Measurements from ENCODE around the gene ACTL6B. TPM values are rescaled to one million over a fixed set of nuclear protein-coding genes. Genes with fewer than 3 reads are reported as not detected.
A peak's percentile ranks its signal among the peaks of the same experiment; 100 is the strongest.

Gene ACTL6B
- total RNA-seq, 1 donor from 2014 or later: 163 TPM

DNA sequence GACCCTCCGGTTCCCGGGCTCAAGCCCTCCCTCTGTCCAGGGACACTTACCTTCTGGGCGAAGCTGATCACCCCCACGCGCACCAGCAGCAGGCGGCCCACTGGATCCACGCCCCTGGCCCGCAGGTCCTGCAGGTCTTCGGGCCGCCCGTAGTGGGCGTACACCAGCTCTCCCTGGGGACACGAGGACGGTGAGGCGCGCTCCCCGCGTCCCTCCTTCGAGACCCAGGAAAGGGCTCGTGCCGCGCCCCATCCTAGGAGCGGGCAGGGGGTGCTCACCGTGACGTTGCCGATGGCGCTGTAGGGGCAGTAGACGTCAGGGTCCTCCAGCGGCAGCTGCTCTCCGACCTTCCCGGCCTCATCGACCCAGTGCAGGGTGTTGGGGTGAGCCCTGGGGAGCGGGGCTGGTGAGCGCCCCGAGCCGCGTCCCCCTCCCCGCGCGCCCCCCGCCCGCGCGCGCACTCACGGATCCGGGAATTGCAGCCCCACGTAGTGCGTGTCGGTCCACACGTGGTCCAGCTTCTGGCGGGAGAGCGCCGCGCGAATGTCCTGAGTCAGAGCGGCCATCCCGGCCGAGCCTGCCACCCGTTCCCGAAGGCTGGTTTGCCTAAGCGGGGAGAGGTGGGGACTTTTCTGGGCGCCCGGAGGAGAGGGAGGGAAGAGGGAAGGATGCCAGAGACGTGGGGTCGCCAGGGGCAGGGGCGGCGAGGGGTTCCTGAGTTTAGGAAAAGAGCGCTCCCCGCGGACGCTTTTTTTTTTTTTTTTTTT is 23.1 kb downstream of the ACTL6B start:
- FAIRE-seq (no peak), DNase-seq (ENCODE audit: low spot score in 2 of 2) (peak in 1 of 2 donors; percentile 70)

DNA sequence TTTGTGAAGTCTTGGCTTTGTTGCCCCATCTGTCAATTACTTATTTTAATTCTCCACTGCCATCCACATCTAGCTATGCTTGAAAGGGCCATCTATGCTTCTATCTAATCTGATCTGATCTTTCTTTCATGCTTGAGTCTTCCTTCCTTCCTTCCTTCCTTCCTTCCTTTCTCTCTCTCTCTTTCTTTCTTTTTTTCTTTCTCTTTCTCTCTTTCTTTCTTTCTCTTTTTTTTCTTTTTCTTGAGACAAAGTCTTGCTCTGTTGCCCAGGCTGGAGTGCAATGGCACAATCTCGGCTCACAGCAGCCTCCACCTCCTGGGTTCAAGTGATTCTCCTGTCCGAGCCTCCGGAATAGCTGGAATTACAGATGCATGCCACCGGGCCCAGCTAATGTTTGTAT is 26.2 kb downstream of the ACTL6B start:
- no peak for FAIRE-seq
- no peak for DNase-seq (ENCODE audit: low spot score in 2 of 2)

GRCh38 chr7:100629117-100629716 is 27.0 kb downstream of the ACTL6B start:
- DNase-seq (ENCODE audit: low spot score in 2 of 2) (no peak), FAIRE-seq (no peak)

GRCh38 chr7:100627238-100627549 is 29.1 kb downstream of the ACTL6B start:
- FAIRE-seq (no peak), DNase-seq (ENCODE audit: low spot score in 2 of 2) (no peak)

DNA sequence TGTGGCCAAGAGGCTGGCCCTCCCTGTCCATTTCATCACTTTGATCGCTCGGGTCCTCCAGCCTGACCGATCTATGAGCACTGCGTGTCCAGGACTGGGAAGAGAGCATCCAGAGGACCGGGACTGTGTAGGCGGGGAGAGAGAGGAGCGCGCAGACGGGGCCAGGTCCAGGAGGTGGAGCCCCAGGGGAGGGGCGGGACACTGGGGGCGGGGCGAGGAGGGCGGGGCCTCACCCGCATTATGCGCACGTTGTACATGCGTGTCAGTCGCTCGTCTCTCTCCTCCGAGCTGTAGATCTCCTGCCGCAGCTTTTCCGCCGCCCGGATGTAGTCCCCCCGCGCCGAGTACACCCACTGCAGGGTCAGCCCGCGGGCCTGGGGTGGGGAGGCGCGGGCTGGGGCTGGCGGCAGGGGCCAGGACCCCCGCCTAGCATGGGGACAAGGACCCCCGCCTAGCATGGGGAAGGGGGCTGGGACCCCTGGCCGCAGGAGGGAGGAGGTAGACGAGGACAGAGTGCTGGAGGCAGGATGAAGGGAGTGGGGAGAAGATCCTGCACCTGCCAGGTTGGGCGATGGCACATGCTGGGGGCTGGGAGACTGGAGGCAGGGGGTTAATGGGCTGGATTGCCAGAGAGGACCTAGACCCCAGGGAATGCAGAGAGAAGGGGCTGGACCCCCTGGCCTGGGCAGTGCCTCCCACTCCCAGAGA is 29.6 kb downstream of the ACTL6B start:
- DNase-seq (ENCODE audit: low spot score in 2 of 2) (peak; percentile 76 to 95), FAIRE-seq (no peak)

DNA sequence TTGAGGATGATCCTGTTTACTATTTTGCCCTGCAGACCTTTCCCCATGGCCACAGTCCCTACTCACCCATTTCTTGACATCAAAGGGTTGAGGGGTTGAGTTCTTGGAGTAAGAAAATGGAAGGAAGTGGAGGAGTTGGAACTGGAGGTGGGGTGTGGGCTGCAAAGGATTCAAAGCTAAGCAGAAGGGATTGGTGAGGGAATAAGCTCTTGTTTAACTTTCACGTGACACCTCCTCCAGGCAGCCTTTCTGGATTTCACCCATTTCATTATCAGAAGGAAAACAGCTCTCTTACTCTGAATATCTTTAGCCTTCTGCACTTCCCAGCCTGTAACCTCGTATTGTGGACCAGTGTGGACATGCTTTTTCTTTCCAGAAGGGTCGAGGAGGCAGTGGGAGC is 30.2 kb downstream of the ACTL6B start:
- no peak for FAIRE-seq
- DNase-seq (ENCODE audit: low spot score in 2 of 2): no peak

- DNase-seq (ENCODE audit: low spot score in 2 of 2) (no peak), FAIRE-seq (no peak)
Observed at GRCh38 chr7:100623951-100624824, 32.1 kb downstream of the ACTL6B start.

DNA sequence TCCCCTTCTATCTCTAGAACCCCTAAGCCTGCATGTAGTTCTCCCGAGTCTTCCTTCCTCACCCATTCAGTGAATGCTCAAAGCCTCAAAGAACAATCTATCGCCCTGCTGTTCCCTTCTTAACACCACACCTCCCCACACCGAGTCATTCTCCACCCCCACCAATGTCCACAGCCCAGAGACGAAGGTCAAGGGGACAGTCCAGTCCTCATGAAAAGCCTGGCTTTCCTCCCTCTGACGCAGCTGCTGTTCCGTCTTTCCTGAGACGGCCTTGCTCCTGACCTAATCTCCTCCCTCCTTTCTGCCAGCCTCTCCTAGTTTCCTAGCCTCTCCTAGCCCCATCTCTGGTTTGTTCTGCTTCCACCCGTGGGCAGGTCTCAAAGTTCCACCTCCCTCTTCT is 34.7 kb downstream of the ACTL6B start:
- DNase-seq (ENCODE audit: low spot score in 2 of 2) (no peak), FAIRE-seq (no peak)

- FAIRE-seq (no peak), DNase-seq (ENCODE audit: low spot score in 2 of 2) (no peak)
Observed at GRCh38 chr7:100620804-100621203, 35.4 kb downstream of the ACTL6B start.

GRCh38 chr7:100620239-100620638 is 36.0 kb downstream of the ACTL6B start:
- no peak for DNase-seq (ENCODE audit: low spot score in 2 of 2)
- no peak for FAIRE-seq

DNA sequence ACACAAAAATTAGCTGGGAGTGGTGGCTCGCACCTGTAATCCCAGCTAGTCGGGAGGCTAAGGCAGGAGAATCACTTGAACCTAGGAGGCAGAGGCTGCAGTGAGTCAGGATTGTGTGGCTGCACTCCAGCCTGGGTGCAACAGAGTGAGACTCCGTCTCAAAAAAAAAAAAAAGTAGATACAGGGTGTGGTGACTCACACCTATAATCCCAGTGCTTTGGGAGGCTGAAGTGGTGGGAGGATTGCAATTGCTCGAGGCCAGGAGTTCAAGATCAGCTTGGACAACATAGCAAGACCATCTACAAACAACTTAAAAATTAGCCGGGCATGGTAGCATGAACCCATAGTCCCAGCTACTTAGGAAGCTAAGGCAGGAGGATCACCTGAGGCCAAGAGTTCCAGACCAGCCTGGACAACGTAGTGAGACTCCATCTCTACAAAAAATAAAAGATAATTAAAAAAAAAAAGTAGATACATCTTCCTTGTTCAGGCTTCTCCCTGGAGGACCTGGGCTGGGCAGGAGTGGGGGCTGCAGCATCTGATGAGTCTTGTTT is 41.9 kb downstream of the ACTL6B start:
- DNase-seq (ENCODE audit: low spot score in 2 of 2) (no peak), FAIRE-seq (no peak)

DNA sequence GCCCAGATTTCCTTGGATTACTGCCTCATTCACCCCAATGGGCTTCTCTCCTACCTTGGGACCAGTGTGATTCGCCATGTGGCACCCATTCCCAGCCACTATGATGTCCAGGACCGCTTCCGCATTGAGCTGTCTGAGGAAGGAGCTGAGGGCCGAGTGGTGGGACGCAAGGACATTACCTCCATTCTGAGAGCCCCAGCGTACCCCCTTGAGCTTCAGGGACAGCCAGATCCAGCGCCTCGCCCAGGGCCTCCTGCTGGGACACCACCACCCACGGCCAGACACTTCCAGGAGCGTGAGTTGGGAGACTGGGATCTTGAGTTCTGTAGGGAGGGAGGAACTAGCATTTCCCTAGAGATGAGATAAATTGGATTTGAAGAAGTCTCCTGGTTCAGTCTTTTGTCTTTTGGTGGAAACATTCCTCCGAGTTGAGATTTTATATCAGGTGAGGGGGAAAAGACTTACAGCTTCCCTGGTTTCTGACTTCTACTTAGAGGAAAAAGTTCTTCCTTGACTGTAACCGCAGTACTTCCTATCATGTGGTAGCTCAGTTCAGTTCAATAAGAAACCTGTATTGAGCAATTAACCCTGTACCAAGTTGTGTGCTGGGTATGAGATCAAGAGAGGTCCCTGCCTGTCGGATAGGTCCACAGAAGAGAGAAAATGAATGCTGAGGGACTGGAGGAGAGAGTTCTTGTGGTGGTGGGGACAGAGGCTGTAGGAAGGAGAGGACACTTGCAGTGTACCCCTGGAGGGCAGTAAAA is 42.7 kb downstream of the ACTL6B start:
- no peak for DNase-seq (ENCODE audit: low spot score in 2 of 2)
- FAIRE-seq: no peak

GRCh38 chr7:100612730-100613390 is 43.4 kb downstream of the ACTL6B start:
- no peak for DNase-seq (ENCODE audit: low spot score in 2 of 2)
- FAIRE-seq: no peak

- FAIRE-seq (peak; percentile 98), DNase-seq (ENCODE audit: low spot score in 2 of 2) (peak; percentile 99)
Observed at GRCh38 chr7:100611983-100612729, 44.1 kb downstream of the ACTL6B start, which contains the start of gene MOSPD3. Gene MOSPD3, plus strand, starts transcription at chr7:100612540. Its CDS starts 252 bp downstream, at chr7:100612792.

GRCh38 chr7:100609958-100610357 is 46.3 kb downstream of the ACTL6B start:
- FAIRE-seq (no peak), DNase-seq (ENCODE audit: low spot score in 2 of 2) (no peak)

DNA sequence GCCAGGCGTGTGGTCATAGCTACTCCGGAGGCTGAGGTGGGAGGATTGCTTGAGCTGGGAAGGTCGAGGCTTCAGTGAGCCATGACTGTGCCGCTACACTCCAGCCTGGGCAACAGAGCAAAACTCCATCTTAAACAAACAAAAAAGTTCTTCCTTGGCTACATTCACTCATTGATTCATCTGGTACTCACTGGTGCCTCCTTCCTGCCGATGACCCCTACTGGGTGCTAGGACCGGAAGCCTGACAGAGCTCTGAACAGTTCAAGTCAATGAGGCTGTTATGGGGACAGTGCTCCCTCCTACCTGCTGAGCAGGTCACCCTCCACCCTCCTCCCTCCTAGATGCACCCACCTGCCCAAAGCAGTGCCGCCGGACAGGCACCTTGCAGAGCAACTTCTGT is 49.1 kb downstream of the ACTL6B start:
- no peak for FAIRE-seq

DNA sequence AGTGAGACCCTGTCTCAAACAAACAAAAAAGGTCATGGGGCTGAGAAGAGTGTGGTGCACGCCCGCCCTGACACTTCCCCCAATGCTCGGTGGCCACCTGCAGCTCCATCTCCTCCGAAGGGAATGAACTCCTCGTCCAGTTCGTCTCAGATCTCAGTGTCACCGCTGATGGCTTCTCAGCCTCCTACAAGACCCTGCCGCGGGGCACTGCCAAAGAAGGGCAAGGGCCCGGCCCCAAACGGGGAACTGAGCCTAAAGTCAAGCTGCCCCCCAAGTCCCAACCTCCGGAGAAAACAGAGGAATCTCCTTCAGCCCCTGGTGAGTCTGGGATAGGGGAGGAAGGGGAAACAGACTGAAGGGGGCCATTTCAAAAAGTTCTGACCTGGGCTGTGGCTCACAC is 49.9 kb downstream of the ACTL6B start:
- DNase-seq (ENCODE audit: low spot score in 2 of 2) (no peak), FAIRE-seq (no peak)

More for the DNA sequence above, 49.1 kb downstream of the ACTL6B start:
- no peak for DNase-seq (ENCODE audit: low spot score in 2 of 2)

Measured in frontal cortex (tissue), 4 donors.